ENCODE data around the gene SGMS1.

Gene SGMS1

DNA sequence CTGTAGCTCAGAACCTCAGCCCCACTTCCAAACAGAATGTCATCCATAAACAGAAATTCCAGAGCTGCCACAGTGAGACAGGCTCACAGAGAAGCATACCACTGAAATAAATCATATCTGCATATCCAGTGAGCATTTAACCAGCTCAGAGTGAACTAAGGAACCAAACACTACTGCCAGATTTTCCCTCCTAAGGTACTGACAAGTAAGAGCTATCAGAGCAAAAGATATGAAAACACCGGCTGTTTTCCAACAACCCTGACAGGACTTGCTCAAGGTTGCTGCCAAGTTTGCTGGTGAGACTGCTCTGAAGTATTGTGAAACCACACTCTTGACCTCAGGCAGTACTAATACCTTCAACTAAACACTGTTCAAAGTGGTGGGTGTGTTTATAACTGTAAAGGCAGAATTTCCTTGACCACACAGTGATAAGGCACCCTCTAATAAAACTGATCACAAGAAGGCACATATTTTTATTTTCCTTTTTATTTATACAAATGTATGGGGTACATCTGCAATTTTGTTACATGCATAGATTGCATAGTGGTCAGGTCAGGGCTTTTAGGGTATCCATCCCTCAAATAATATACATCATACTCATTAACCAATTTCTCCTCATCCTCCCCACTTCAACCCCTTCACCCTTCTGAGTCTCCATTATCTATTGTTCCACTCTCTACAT, 18.3 kb downstream of the SGMS1 start:
- FAIRE-seq: no peak

DNA sequence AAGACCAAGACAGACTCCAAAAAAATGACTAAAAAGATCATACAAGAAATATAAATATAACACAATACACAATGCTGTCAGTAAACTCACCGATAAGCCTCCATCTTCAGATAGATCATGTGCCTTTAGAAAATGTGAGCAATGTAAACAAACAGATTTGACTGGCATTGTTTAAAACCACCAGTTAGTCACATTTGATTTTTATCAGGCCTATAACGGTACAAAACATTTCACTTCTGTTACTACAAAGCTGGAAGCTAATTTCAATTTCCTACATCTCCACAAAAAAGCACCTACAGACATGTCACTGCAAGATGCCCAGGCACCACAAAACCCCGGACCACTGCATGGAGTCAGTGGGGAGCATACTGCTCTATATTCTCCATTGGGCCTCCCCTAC, 18.9 kb downstream of the SGMS1 start:
- no peak for FAIRE-seq

DNA sequence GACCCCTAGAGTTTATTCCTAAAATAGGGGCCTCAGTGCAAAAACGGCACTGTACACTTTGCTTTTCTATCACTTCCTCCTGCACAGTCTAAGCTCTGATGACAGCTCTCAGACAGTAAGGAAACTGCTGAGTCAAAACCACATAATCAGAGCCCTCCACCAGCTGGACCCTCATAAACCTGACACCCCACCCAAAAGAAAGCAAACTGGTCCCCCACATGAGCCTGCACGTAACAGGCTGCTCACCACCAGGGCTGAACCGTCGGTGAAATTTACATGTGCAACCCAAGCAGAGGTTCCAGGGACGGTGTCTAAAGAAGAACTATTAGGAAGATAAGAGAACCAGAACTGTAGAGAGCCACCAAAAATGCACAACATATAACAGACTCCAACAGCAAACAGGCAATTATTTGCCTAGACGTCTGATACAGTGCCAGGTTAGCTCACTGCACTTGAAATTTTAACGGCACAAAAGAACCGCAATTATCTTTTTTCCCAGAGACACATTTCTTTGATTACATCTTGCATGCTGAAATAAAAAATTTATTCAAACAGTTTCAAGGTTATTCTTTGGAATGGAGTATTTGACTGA, 19.6 kb downstream of the SGMS1 start:
- FAIRE-seq: peak; percentile 47

DNA sequence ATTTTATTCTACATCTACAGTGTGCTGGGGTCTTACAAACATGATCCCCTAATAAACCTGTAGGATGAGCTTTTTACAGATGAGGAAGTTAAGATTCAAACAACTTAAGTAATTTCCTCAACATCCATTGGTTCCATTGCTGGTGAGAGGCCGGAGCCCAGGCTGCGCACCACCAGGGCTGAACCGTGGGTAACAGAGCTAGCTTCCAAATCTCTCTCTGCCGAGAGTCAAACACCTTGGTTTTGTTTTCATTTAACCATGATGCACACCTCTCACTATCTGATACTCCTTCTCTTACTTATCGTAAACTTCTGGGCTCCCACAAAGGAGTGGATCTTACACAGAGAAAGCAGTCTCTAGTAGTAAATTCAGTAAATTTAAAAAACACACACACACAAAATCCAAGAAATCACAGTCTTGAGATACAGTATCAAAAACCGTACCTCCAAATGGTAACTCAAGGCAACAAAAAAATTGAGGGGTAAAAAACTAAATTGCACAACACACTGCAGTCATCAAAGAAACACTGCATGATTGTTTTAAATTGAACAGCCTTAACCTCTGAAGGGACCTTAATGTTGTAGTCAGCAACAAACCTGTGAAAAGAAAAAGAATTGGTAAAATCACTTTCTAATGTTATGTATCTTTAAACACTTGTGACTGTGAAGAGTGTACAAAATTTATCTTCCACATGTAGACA, 20.5 kb downstream of the SGMS1 start:
- no peak for FAIRE-seq

DNA sequence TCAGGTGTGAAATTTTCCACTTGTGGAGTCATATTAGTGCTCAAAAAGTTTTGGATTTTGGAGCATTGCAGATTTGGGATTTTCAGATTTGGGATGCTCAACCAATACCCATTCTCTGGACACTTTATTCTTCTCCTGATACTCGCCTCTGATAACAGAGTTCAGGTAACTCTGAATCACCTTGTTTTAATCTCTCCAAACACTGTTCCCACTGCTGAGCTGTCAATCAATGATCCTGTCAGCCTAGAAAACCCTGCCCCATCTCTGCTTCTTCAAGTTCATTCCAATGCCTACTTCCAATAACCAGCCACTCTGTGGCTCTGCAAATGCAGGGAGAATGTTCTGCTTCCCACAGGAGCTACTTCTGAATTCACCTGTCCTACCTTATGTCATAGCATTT, 21.8 kb downstream of the SGMS1 start:
- FAIRE-seq: no peak

DNA sequence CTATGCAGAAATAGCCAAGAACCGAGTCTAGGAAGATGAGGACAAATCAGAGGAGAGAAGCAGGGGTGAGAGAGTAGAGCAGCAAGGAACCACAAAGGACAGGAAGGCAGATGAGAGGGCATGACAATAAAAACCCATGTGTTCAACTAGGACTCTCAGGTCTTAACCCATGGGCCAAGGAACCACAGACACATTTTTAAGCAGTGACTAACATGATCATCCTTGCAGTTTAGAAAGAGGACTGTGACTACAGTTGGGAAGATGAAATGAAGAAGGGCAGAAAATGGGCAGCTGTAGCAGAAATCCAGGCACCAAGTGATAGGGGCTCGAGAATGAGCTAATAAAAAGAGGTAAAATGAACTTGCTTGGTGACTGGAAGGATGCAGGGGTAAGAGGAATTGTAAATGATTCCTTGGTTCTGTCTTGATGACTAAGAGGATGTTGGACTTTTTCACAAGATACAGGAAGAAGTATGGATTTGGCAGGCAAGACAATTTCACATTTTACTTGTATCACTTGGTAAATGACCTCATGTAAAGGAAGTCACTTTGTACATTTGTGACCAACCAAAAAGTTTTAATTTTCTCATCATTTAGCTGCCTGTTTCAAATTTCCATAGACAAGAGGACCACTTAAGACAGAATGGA, 22.8 kb downstream of the SGMS1 start:
- FAIRE-seq: no peak

DNA sequence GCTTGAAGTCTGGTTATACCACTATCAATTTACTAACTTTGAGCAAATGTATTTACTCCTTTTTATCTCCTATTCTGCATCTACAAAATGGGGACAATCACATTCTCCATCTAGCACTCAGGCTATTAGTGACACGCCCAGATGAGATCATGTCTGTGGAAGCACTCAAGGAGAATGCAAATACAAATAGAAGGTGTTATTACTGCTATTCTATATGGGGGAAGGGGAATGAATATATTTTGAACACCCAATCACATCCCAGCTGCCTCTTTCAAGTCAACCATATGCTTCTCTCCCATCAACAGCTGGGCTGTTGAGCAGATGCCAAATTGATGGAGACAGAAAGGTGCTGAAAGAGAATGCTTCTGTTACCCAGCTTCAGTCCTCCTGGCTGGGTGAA, 23.5 kb downstream of the SGMS1 start:
- FAIRE-seq: no peak

DNA sequence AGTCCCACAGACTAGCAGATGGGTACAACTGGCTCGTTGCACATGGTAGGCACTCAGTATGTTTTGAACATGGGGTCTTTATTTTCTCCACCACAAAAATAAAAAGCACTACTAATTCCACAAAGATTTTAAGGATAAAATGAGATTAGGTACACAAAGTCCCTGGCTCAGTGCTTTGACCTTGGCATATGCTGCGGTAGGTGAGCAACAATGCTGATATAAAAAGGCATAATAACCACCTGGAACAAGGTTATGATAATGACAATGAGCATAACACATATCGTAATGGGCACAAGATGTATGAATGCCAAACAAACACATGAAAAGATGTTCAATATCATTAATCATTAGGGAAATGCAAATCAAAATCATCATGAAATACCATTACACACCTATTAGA, 26.9 kb downstream of the SGMS1 start:
- no peak for FAIRE-seq

DNA sequence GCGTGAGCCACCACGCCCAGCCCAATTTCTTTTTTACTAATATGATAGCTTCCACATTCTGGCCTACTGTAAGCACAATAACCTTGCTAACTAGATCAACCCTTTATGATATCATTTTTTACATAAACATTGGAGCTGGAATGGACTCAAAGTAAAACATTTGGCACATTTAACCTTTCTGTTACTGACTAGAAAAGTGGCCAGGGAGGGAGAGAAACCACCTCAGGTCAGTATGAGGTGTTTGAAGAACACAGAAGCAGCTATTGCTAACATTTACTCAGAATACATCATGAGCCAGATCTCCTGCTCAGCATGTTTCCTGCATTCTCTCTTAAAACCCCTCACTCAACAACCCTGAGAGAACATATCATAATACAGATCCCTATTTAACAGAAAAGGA, 27.3 kb downstream of the SGMS1 start:
- FAIRE-seq: no peak

DNA sequence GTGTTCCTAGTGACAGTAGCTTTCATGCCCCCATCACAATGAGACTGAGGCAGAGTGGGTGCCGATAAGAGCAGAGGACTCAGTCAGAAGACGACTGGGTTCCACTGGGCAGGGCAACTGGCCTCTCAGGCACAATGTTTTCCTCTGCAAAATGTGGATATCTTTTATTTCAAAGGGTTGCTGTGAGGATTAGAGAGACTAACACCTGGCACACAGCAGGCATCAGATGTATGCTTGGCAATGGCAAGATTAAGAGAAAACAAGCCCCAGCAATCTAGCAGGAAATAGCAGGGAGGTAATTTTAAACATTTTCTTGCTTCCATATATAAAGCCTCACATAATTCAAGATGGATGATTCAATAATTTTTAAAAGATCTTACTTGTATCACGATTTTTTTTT, 28.0 kb downstream of the SGMS1 start:
- FAIRE-seq: no peak

DNA sequence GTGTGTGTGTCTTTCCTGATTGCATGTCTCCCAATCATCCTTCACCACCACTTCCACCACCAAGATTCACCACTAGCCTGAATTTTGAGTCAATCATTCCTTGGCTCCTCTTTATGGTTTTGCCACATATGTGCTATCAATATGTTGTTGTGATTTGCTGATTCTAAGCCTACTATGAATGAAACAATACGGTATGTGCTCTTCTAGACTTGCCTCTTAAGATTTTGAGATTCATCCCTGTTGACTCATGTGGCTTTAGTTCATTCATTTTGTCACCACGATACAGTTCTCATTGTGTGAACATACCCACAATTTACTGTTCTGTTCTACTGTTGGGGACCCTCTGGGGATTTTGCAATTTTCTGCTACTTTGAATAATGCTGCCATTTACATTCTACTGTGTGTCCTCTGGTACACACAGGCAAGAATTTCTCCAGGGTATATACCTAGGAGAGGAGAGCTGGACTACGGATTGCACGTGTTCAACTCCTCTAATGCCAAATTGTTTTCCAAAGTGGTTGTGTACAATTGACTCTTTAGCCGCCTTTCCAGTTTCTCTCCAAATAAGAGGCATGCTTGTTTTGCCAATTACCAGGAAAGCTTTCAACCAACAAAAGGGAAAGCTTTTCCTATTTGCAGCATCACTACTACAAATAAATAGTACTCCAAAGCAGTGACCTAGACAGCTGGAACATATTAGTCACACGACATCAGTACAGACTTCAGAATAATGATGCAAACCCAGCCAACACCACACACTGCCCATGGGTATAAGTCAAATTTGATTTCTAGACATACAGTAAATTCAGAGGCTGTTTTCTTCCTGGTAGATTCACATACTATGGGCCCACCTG, 30.0 kb downstream of the SGMS1 start:
- FAIRE-seq: no peak

DNA sequence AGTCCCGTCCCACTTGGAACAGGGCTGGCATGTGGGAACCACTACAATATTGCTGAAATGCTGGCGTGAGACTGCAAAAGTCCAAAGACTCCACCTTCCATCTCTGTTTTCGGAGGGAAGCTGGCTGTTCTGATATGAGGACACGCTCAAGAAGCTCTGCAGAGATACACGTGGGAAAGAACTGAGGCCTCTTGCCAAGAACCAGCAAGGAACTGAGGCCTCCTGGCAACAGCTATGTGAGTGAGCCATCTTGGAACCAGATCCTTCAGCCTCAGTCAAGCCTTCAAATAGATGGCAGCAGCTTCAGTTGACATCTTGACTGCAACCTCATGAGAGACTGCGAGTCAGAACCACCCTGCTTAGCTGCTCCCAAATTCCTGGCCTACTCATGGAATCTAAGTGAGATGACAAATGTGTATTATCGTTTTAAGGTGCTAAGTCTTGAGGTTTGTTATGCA, 30.8 kb downstream of the SGMS1 start:
- no peak for FAIRE-seq

DNA sequence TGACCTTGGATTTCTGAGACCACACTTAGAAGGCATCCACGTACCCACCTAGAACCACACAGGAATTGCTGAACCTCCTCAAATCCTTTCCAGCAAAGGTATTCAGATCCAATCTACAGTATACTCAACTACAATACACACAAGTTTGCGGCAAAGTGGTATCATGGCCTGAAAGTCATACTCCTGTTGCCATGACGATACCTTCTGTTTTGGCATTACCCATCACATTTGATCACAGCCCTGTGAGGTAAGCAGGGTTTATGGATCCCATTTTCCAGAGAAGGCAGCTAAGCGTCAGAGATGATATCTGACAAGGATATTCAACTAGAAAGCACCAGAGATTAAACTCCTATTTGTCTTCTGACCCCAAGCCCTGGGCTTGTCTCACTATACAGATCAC, 32.8 kb downstream of the SGMS1 start:
- FAIRE-seq: no peak

DNA sequence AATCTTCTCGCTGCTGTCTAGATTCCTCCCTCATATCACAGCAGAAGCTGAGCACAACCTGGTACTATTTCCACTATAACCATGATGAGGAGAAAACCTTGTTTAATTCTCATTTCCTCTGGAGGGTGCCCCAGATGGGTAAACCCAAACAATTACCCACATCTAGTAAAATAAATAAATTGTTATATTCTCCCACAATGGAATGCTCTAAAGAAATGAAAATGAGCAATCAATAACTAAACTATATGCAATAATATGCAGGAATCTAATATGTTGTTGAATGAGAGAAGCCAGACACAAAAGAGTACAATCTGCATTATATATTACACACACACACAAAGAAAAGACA, 37.0 kb downstream of the SGMS1 start:
- no peak for FAIRE-seq

DNA sequence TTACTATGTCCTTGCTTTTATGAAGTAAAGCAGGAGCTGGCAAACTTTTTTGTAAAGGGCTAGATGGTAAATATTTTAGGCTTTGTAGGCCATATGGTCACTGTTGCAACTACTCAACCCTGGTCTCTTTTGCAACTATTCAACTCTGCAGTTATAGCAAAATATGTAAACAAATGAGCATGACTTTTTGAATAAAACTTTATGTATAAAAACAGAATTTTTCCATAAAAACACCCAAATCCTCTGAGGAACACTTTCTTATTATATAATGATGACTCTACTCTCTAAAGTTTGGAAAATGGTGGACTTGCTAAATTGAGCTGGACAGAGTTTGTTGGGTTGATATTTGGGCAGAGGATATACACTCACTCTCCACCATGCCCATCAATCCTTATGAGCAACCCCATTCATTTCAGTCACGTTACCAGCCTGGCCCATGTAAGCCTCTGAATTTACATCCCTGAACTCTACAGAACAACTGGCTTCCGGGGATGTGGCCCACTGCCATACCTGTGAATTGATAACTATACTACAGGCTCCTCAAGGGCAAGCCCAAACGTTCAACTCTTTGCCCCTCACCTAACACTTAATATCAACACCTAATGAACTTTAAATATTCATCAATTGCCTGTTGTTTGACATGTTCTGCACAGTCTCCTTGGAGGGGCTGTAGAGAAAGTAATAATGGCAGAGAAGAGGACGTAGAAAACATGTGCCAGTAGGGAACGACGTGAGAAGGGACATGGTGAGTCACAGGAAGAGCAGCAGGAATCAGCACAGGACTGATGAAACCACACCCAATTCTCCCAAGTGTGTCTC, 37.6 kb downstream of the SGMS1 start:
- no peak for FAIRE-seq

DNA sequence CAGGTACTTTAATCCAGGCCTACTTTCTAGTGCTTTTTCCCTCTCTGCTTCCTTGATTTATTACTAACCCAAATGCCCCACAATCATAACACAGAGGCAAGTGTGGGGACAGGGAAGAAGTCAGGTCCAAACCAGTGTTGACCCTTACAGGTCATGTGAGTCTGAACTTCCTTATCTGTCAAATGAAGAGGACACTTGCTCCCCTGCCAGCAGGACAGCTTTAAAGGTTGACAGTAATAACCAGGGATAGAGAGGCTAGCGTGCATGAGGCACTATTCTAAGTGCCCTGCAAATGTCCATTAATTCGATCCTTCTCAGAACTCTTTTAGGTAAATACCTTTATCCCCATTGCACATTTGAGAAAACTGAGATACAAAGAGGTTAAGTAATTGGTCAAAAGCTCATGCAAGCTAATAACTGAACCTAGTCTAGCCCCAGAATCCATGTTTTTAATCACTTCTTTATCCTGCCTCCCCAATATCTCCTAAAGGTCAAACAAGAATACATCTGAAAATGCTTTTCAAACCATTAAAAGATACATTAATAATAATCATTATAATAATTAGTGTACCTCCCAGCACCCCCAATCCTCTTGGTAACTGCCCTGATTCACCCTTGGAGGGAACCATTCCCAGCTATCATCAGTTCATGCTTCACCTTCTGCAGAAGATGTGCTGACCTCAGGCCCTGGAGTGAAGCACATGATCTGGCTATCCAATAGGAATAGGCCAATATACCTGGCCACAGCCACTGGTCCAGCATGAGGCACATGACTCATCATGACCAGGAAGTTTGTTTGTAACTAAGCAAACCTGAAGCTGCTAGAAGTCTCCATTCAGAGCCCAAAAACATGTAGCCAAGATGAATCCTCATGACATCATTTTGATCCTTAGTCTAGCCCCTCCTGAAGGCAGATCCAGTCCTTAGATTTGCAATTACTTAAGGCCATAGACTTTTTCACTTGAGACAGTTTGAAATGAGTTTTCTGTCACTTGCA, 40.7 kb downstream of the SGMS1 start:
- FAIRE-seq: no peak

DNA sequence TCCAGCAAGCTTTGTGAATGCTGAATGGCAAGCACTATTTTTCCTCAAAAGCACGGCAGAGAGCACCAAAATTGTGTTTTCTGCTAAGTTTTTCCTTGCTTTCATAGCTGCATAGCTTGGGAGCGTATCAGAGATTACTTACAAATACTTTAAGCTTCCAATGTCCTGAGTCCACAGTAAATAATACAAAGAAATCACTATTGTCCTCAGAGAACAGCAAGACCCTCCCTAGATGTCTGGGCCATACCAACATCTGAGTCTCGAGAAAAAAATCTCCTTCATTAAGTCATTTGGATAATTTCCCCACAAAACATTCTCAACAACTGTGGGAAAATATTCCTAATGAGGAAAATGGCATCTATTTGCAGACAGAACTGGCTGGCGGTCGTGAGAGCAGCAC, 41.7 kb downstream of the SGMS1 start:
- FAIRE-seq: no peak

DNA sequence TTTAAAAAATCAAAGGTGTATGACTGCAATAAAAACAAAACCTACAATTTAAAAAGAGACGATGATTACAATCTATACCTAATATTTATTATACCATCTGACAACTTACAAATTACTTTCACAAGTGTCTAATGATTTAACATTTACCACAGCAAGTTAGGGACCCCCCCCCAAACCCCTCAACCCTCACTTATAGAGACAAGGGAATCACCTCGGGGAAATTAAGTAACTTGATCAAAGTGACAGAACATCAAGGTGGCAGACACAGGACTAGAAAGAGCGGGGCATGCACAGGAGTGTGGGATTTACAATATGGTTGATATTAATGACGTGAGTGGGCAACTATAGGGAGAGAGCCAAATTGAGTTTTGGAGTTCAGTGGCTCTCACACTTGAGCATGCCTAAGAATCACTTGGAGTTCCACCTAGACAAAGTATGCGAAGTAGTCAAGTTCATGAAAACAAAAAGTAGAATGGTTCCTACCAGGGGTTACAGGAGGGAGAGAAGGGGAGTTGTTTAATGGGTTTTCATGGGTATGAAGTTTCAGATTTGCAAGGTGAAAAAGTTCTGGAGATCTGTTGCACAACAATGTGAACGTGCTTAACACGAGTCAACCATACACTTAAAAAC, 43.4 kb downstream of the SGMS1 start:
- FAIRE-seq: no peak

DNA sequence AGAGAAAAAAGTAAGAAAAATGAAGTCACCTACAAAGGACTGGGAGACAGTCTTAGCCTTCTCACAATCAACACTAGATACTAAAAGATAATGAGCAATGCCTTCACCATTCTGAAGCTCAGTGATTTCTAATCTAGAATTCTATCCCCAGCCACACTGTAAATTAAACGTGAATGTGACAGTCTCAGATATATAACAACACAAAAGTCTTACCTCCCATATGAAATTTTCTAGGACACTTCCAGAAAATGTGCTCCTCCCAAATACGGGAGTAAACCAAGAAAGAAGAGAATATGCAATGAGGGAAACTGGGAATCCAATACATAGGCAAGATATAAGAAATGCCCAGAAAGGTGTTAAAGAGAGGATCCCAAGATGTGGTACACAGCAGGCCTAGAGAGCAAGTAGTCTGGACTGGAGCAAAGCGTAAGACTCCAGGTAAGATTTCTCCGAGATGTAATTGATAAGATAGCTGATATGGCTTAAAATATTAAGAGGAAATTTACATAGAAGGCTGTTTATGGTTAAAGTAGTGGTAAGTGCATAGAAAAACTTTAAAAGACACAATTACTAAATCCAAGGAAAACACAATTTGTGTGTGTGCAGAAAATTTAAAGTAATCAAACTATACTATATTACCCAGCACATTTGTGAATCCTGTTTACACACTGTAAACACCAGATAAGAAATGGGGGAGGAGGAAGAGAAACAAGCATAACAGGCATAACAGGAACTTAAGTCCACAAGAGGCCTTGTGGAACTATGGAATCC, 44.1 kb downstream of the SGMS1 start:
- FAIRE-seq: no peak

DNA sequence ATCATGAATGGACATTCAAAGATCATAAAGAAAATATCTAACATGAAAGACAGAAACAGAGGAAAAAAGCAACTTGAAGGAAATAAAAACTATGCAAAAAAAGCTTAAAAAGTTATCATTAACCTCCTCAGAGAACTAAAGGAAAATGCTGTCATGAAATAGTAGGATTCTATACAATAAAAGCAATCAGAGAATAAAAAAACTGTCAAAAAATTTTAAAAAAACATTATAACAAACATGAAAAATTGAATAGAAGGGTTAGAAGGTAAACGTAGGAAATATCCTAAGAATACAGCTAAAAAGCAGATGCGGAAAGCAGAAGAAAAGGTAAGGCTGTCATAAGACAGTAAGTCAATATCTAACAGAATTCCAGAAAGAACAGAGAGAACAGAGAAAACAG, 44.8 kb downstream of the SGMS1 start:
- FAIRE-seq: no peak

All from islet of Langerhans (tissue), 1 donor.